ENCODE measurements around the gene VPS25.
A peak's percentile ranks its signal among the peaks of the same experiment; 100 is the strongest.

Gene VPS25

GRCh38 chr17:42773290-42774035 lies at the start of gene VPS25:
Gene VPS25 (plus strand): TSS chr17:42773449. CDS start chr17:42773476, 27 bp downstream.
- Histone ChIP-seq H3K9me3 (ENCODE audit: insufficient read depth, low read length) (no peaks in the 10 kb centered on the region), H3K4me3 (ENCODE audit: insufficient read depth, low read length, poor library complexity, severe bottlenecking) (peak within 1 kb of the TSS; percentile 91), H3K79me2 (ENCODE audit: insufficient read depth, low read length) (0 out of 2 replicates have a peak, but pooled peaks cover 10% of the 10 kb centered on the region), H3K9me2 (replicated peaks; ENCODE audit: insufficient read depth, low read length) (no peaks in the 10 kb centered on the region), H2AFZ (ENCODE audit: low read depth, low read length, severe bottlenecking) (peak within 1 kb of the TSS; percentile 84), H3F3A (ENCODE audit: insufficient read depth) (0 out of 2 replicates have a peak, but pooled peaks cover 3% of the 10 kb centered on the region), H3K27me3 (ENCODE audit: low read length) (no peaks in the 10 kb centered on the region), H3K4me2 (ENCODE audit: low read depth, low read length, poor library complexity, severe bottlenecking) (peak within 1 kb of the TSS; percentile 94), H4K20me1 (ENCODE audit: low read depth, low read length) (no peaks in the 10 kb centered on the region), H3K36me3 (ENCODE audit: low read length) (peaks cover 4% of the 10 kb centered on the region), H3K27ac (ENCODE audit: low read depth, low read length) (peak within 1 kb of the TSS; percentile 43), H3K9ac (ENCODE audit: low read length) (peak within 1 kb of the TSS; percentile 93)
- TF ChIP-seq EZH2phosphoT487 (conservative IDR thresholded peaks at IDR 0.05; ENCODE audit: low read length) (no peak), CTCF (IDR thresholded peaks at IDR 0.05; ENCODE audit: insufficient read depth, low read length, poor library complexity, severe bottlenecking) (no peak)

- H3K9me2 ChIP-seq (replicated peaks; ENCODE audit: insufficient read depth, low read length) = no peaks in the 10 kb centered on the region
- no peak overlapping the region for H2AFZ ChIP-seq (ENCODE audit: low read depth, low read length, severe bottlenecking)
- H3K79me2 ChIP-seq (ENCODE audit: insufficient read depth, low read length) = no peaks in the 10 kb centered on the region
- no peak overlapping the region for H3K4me2 ChIP-seq (ENCODE audit: low read depth, low read length, poor library complexity, severe bottlenecking)
- 0 out of 2 replicates have a peak, but pooled peaks cover 3% of the 10 kb centered on the region for H3F3A ChIP-seq (ENCODE audit: insufficient read depth)
- H3K36me3 ChIP-seq (ENCODE audit: low read length) = peaks cover 8% of the 10 kb centered on the region; the same call in 1 of the 2 replicates
- no peaks in the 10 kb centered on the region for H4K20me1 ChIP-seq (ENCODE audit: low read depth, low read length)
- H3K27ac ChIP-seq (ENCODE audit: low read depth, low read length) = no peak overlapping the region
- no peaks in the 10 kb centered on the region for H3K9me3 ChIP-seq (ENCODE audit: insufficient read depth, low read length)
- H3K9ac ChIP-seq (ENCODE audit: low read length) = no peak overlapping the region
- no peak overlapping the region for H3K4me3 ChIP-seq (ENCODE audit: insufficient read depth, low read length, poor library complexity, severe bottlenecking)
- H3K27me3 ChIP-seq (ENCODE audit: low read length) = no peaks in the 10 kb centered on the region
- no peak for TF ChIP-seq EZH2phosphoT487 (conservative IDR thresholded peaks at IDR 0.05; ENCODE audit: low read length)
- TF ChIP-seq CTCF (IDR thresholded peaks at IDR 0.05; ENCODE audit: insufficient read depth, low read length, poor library complexity, severe bottlenecking) = no peak
Observed at GRCh38 chr17:42723636-42724035, 49.6 kb upstream of the VPS25 start.

GRCh38 chr17:42725143-42725542 lies 48.1 kb upstream of the VPS25 start:
- H3K36me3 ChIP-seq (ENCODE audit: low read length) = peaks cover 8% of the 10 kb centered on the region; the same call in 1 of the 2 replicates
- H4K20me1 ChIP-seq (ENCODE audit: low read depth, low read length) = no peaks in the 10 kb centered on the region
- no peaks in the 10 kb centered on the region for H3K9me2 ChIP-seq (replicated peaks; ENCODE audit: insufficient read depth, low read length)
- H3K4me2 ChIP-seq (ENCODE audit: low read depth, low read length, poor library complexity, severe bottlenecking) = no peak overlapping the region
- 0 out of 2 replicates have a peak, but pooled peaks cover 3% of the 10 kb centered on the region for H3F3A ChIP-seq (ENCODE audit: insufficient read depth)
- no peak for TF ChIP-seq CTCF (IDR thresholded peaks at IDR 0.05; ENCODE audit: insufficient read depth, low read length, poor library complexity, severe bottlenecking)
- no peak for TF ChIP-seq EZH2phosphoT487 (conservative IDR thresholded peaks at IDR 0.05; ENCODE audit: low read length)
- no peak overlapping the region for H3K27ac ChIP-seq (ENCODE audit: low read depth, low read length)
- no peaks in the 10 kb centered on the region for H3K9me3 ChIP-seq (ENCODE audit: insufficient read depth, low read length)
- H3K9ac ChIP-seq (ENCODE audit: low read length) = no peak overlapping the region
- no peaks in the 10 kb centered on the region for H3K27me3 ChIP-seq (ENCODE audit: low read length)
- no peaks in the 10 kb centered on the region for H3K79me2 ChIP-seq (ENCODE audit: insufficient read depth, low read length)
- no peak overlapping the region for H2AFZ ChIP-seq (ENCODE audit: low read depth, low read length, severe bottlenecking)
- H3K4me3 ChIP-seq (ENCODE audit: insufficient read depth, low read length, poor library complexity, severe bottlenecking) = no peak overlapping the region
